ENCODE data around the gene AJM1. TPM values are rescaled to one million over a fixed set of nuclear protein-coding genes. Genes with fewer than 3 reads are reported as not detected.
"Not testable (repeated sequence)": the region's sequence is repeated elsewhere in the genome, so short reads cannot be mapped to it uniquely, and the experiment has no call there.

Gene AJM1
- total RNA-seq, 2 donors from 2014 or later: 10.4 to 11.1 TPM

GRCh38 chr9:136883670-136884069, 41.4 kb downstream of the AJM1 start:
- intact Hi-C loops (cut with DNase I, micrococcal nuclease); ATAC-seq: not testable (repeated sequence)
- peak in 1 of 2 donors; percentile 17 for DNase-seq

DNA sequence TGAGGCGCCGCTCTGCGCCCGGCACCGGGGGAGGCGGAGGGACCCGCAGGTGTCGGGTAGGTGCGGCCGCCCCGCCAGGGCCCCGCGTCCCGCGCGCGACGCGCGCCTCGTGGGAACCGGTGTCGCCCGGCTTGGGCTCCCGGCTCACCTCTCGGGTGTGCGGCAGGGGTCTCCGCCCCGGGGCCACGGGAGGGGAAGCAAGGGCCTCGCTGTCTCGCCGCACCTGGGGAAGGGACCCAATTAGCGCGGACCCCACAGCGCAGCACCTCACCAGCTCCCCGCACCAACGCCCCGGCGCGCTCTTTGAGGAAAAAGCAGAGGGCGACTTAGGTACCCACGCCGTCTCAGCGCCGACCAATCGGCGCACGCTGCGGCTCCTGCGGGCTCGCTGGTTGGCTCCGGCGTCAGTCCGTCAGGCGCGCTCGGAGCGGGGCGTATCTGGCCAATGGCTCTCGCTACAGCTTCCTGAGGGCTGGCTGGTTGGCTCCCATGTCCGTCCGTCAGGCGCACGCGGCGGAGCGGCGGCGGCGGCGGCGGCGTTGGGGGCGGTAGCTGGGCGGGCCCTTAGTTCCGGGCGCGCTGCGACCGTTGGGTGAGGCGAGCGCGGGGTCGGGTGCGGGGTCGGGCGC, 43.8 kb downstream of the AJM1 start, which contains the start of gene TRAF2:
TRAF2 (plus strand) TSS at position 567 of the 629 bp plus-strand sequence. CDS start 12,225 bp downstream, outside the sequence.
- DNase-seq (peak; percentile 97 to 98), ATAC-seq (peak; percentile 92)
- intact Hi-C loops (cut with DNase I, micrococcal nuclease): no loop called here

GRCh38 chr9:136886610-136887597, 44.6 kb downstream of the AJM1 start:
- DNase-seq (peak in 1 of 2 donors; percentile 56), ATAC-seq (peak; percentile 50)
- intact Hi-C loops (cut with DNase I, micrococcal nuclease): no loop called here

DNA sequence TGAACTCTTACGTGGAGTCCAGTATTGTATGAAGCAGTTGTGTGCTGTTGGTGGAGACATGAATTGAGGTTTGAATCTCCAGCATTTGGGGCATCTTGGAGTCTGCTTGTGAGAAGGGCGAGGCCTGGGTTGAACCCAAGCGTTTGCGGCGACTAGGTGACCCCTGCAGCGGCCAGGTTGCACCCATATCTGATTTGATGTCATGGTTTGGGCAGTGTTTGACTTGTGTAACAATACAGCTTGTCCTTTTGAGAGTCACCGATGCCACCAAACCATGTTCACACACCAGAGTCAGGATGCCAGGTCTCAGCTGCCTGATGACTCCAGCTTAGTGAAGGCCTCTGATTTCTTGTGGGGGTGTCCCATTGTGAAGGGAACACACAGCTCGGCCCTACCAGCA, 46.2 kb downstream of the AJM1 start:
- ATAC-seq: no peak
- no peak for DNase-seq
- intact Hi-C loops (cut with DNase I, micrococcal nuclease): no loop called here

DNA sequence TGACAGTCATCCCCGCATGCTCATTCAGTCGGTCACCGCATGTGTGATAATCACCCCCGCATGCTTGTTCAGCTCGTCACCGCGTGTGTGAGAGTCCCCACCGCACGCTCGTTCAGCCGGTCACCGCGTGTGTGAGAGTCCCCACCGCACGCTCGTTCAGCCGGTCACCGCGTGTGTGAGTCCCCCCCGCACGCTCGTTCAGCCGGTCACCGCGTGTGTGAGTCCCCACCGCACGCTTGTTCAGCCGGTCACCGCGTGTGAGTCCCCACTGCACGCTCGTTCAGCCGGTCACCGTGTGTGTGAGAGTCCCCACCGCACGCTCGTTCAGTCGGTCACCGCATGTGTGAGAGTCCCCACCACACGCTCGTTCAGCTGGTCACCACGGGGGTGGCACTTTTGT, 47.6 kb downstream of the AJM1 start:
- intact Hi-C loops (cut with DNase I, micrococcal nuclease): no loop called here
- DNase-seq (no peak), ATAC-seq (no peak)

- no peak for DNase-seq
- intact Hi-C loops (cut with DNase I, micrococcal nuclease): no loop called here
- ATAC-seq: no peak
Observed at GRCh38 chr9:136890661-136891060, 48.4 kb downstream of the AJM1 start.

Small RNAs within 50 kb of the gene (microRNA-seq; reads per million reads assigned to microRNA genes)
- gene MIR4292 (0 reads per million in 2 donors), gene MIR4479 (1.1 to 5.4 reads per million in 2 donors)

Other genes with a start within 250 kb of the AJM1 start
- 10 to 100 TPM; 14.3 to 17.2 TPM for gene EGFL7, start 179.6 kb upstream of the AJM1 start, total RNA-seq
- gene AGPAT2, start 155.0 kb upstream of the AJM1 start, total RNA-seq: 100 to 1,000 TPM; 152 to 211 TPM
- 1 to 10 TPM; 1.3 to 2.1 TPM for gene DIPK1B, start 129.9 kb upstream of the AJM1 start, total RNA-seq
- gene LCN10, start 99.5 kb upstream of the AJM1 start, total RNA-seq: 1 to 10 TPM; 1.2 to 2.4 TPM
- 1 to 10 TPM; 1.0 to 3.6 TPM for gene LCN6, start 94.0 kb upstream of the AJM1 start, total RNA-seq
- under 1 TPM in 1 of 2 donors, not detected in 1; 0.36 TPM for gene LCN8, start 84.2 kb upstream of the AJM1 start, total RNA-seq
- gene LCN15, start 78.0 kb upstream of the AJM1 start, total RNA-seq: 10 to 100 TPM in 1 of 2 donors, 1 to 10 TPM in 1; 8.0 to 15.9 TPM
- 100 to 1,000 TPM; 239 to 377 TPM for gene TMEM141, start 51.1 kb upstream of the AJM1 start, total RNA-seq
- gene CCDC183, start 46.1 kb upstream of the AJM1 start, total RNA-seq: 10 to 100 TPM; 20.6 to 35.1 TPM
- gene RABL6, start 34.5 kb upstream of the AJM1 start, total RNA-seq: 100 to 1,000 TPM; 120 to 132 TPM
- gene PHPT1, start 6.9 kb downstream of the AJM1 start, total RNA-seq: 100 to 1,000 TPM; 109 to 154 TPM
- 10 to 100 TPM; 19.1 to 20.1 TPM for gene MAMDC4, start 9.9 kb downstream of the AJM1 start, total RNA-seq
- 100 to 1,000 TPM; 434 to 466 TPM for gene EDF1, start 23.8 kb downstream of the AJM1 start, total RNA-seq
- gene TRAF2, start 44.0 kb downstream of the AJM1 start, total RNA-seq: 10 to 100 TPM; 23.7 to 25.3 TPM
- gene FBXW5, start 102.3 kb downstream of the AJM1 start, total RNA-seq: 100 to 1,000 TPM; 167 to 195 TPM
- 1 to 10 TPM; 3.9 to 8.3 TPM for gene C8G, start 102.8 kb downstream of the AJM1 start, total RNA-seq
- gene LCN12, start 109.8 kb downstream of the AJM1 start, total RNA-seq: 10 to 100 TPM in 1 of 2 donors, 1 to 10 TPM in 1; 8.5 to 10.2 TPM
- 10 to 100 TPM in 1 of 2 donors, 1 to 10 TPM in 1; 8.7 to 36.9 TPM for gene PTGDS, start 135.0 kb downstream of the AJM1 start, total RNA-seq
- gene LCNL1, start 140.5 kb downstream of the AJM1 start, total RNA-seq: under 1 TPM in 1 of 2 donors, not detected in 1; 0.06 TPM
- gene PAXX, start 149.9 kb downstream of the AJM1 start, total RNA-seq: 10 to 100 TPM; 33.3 to 41.2 TPM
- gene CLIC3, start 154.1 kb downstream of the AJM1 start, total RNA-seq: 1 to 10 TPM; 3.2 to 3.8 TPM
- gene ABCA2, start 185.8 kb downstream of the AJM1 start, total RNA-seq: 10 to 100 TPM; 55.5 to 56.0 TPM
- not detected for gene FUT7, start 189.6 kb downstream of the AJM1 start, total RNA-seq
- gene NPDC1, start 203.7 kb downstream of the AJM1 start, total RNA-seq: 100 to 1,000 TPM; 170 to 204 TPM
- gene ENTPD2, start 211.6 kb downstream of the AJM1 start, total RNA-seq: 10 to 100 TPM; 25.0 to 26.3 TPM
- 10 to 100 TPM; 10.3 to 16.8 TPM for gene SAPCD2, start 228.1 kb downstream of the AJM1 start, total RNA-seq
- gene UAP1L1, start 235.0 kb downstream of the AJM1 start, total RNA-seq: 10 to 100 TPM; 13.0 to 18.2 TPM
- gene MAN1B1, start 244.5 kb downstream of the AJM1 start, total RNA-seq: 10 to 100 TPM; 50.0 to 53.5 TPM